Measurements from ENCODE around the gene CTNNBIP1. TPM values are rescaled to one million over a fixed set of nuclear protein-coding genes. Genes with fewer than 3 reads are reported as not detected.

Gene CTNNBIP1
- total and polyA plus RNA-seq, 2 donors (not counting 3 experiments of a cell fraction or from before 2014, with no cell fraction given) = 26.6 to 31.7 TPM

- H3K9me1 ChIP-seq (replicated peaks; ENCODE audit: control insufficient read depth, extremely low read depth, insufficient read depth, low read length) = no peaks in the 10 kb centered on the region
- no peaks in the 10 kb centered on the region for H3K4me1 ChIP-seq (ENCODE audit: control insufficient read depth, extremely low read depth, insufficient read depth, low read length)
- no peak overlapping the region for H3K4me3 ChIP-seq (replicated peaks in 1 of 3; ENCODE audit: insufficient read depth in 1 of 3, low read depth in 1 of 3, low read length in 3 of 3)
- CTCF ChIA-PET = interaction anchor here (0.5 to 1.5 kb wide), 5 partner anchors 11 to 63 kb away, joined by 3 to 6 read pairs (median 3); no protein-coding TSS in a partner anchor
- no peak overlapping the region for H3K27ac ChIP-seq (ENCODE audit: insufficient read depth, low read depth, low read length)
- no peaks in the 10 kb centered on the region for H3K36me3 ChIP-seq (ENCODE audit: control insufficient read depth in 2 of 2, extremely low read depth in 1 of 2, insufficient read depth in 2 of 2, low read length in 2 of 2)
- FAIRE-seq (no peak), DNase-seq (ENCODE audit: low read depth, low spot score) (no peak)
- POLR2A ChIA-PET = no interaction called here
- H3K9ac ChIP-seq (replicated peaks; ENCODE audit: extremely low read depth, insufficient read depth, low read length) = no peak overlapping the region
- no peaks in the 10 kb centered on the region for H3K27me3 ChIP-seq (ENCODE audit: control insufficient read depth in 2 of 2, insufficient read depth in 2 of 2, low read length in 2 of 2)
- H4K20me1 ChIP-seq (replicated peaks; ENCODE audit: control insufficient read depth, extremely low read depth, insufficient read depth, low read length) = no peaks in the 10 kb centered on the region
- dilution Hi-C loops (cut with MboI; ENCODE audit: extremely low pct_ligation_motif_present, low sequenced_read_pairs) (no loop called here), intact Hi-C loops (cut with micrococcal nuclease) (no loop called here)
- no peaks in the 10 kb centered on the region for H3K9me3 ChIP-seq (replicated peaks; ENCODE audit: control insufficient read depth, insufficient read depth, low read length)
- TF ChIP-seq MYC (IDR thresholded peaks at IDR 0.05; ENCODE audit: low read depth, low read length) (no peak), JUN (IDR thresholded peaks at IDR 0.05; ENCODE audit: borderline replicate concordance, insufficient read depth, insufficient read length, low read depth) (no peak), POLR2A (IDR thresholded peaks at IDR 0.05; ENCODE audit: low read depth, low read length) (no peak), EZH2 (IDR thresholded peaks at IDR 0.05; ENCODE audit: borderline replicate concordance, low read depth, low read length, severe bottlenecking) (no peak), MAX (IDR thresholded peaks at IDR 0.05; ENCODE audit: insufficient read depth, insufficient read length) (no peak), POLR2AphosphoS5 (IDR thresholded peaks at IDR 0.05; ENCODE audit: insufficient read depth, low read depth, low read length) (no peak), GATA2 (IDR thresholded peaks at IDR 0.05; ENCODE audit: insufficient read depth, insufficient read length, low read depth, low read length) (no peak), FOS (IDR thresholded peaks at IDR 0.05; ENCODE audit: borderline replicate concordance, insufficient read depth, low read length) (no peak), CTCF (IDR thresholded peaks at IDR 0.05; ENCODE audit: extremely low read depth in 1 of 2, insufficient read depth in 1 of 2, low read depth in 1 of 2, low read length in 2 of 2) (no peak)
- H3K4me2 ChIP-seq (ENCODE audit: insufficient read depth, low read length) = no peak overlapping the region
- BruUV-seq (replicated peaks) = no TSS peak
- no peak overlapping the region for H2AFZ ChIP-seq (ENCODE audit: low read depth, low read length)
- no peaks in the 10 kb centered on the region for H3K79me2 ChIP-seq (ENCODE audit: control insufficient read depth, insufficient read depth, low read length)
These were observed 62.0 kb downstream of the CTNNBIP1 start for GRCh38 chr1:9848022-9848421.
